ENCODE results near the gene MINK1. TPM values are rescaled to one million over a fixed set of nuclear protein-coding genes. Genes with fewer than 3 reads are reported as not detected.
"Not testable (repeated sequence)": the region's sequence is repeated elsewhere in the genome, so short reads cannot be mapped to it uniquely, and the experiment has no call there.

MINK1 gene
- total RNA-seq, 1 donor from 2014 or later, result 111 TPM

DNA sequence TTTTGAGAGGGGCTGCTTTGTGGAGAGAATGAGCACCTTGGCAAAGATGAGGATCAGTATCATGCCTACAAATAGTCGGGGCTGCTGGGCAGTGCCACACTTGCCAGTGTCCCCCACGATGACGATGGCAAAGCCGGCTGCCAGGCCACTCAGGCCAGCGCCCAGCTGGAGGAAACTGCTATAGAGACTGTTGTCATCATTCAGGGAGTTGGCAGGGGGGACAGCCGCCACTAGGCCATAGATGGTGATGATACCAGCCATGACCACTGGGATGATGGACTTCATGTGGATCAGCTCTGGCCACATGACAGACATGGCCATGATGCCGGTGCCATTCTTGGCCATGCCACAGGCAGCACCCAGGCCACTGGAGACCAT, 23.8 kb downstream of the MINK1 start:
- Mint-ChIP-seq H3K36me3 (peaks cover 26% of the 10 kb centered on the region), H3K9me3 (no peaks in the 10 kb centered on the region), H3K4me3 (peak overlapping the region; percentile 37), H3K27ac (peak overlapping the region; percentile 86), H3K27me3 (no peaks in the 10 kb centered on the region), H3K4me1 (ENCODE audit: unreplicated experiment) (peaks cover 53% of the 10 kb centered on the region)
- DNase-seq (ENCODE audit: extremely low spot score, unreplicated experiment), result no peak
- TF ChIP-seq CTCF (conservative IDR thresholded peaks at IDR 0.05), result no peak

- not testable (repeated sequence) for DNase-seq (ENCODE audit: extremely low spot score, unreplicated experiment); H3K27me3 Mint-ChIP-seq; H3K4me3 Mint-ChIP-seq; H3K9me3 Mint-ChIP-seq
- H3K4me1 Mint-ChIP-seq (ENCODE audit: unreplicated experiment), result peaks cover 49% of the 10 kb centered on the region
- peaks cover 26% of the 10 kb centered on the region for H3K36me3 Mint-ChIP-seq
- peak overlapping the region; percentile 71 for H3K27ac Mint-ChIP-seq
Measured at GRCh38 chr17:4857347-4857746, 24.2 kb downstream of the MINK1 start.

- no peaks in the 10 kb centered on the region for H3K9me3 Mint-ChIP-seq
- H3K4me3 Mint-ChIP-seq, result peak overlapping the region; percentile 35
- peak overlapping the region; percentile 81 for H3K27ac Mint-ChIP-seq
- no peak for TF ChIP-seq CTCF (conservative IDR thresholded peaks at IDR 0.05)
- H3K4me1 Mint-ChIP-seq (ENCODE audit: unreplicated experiment), result peaks cover 47% of the 10 kb centered on the region
- no peak for DNase-seq (ENCODE audit: extremely low spot score, unreplicated experiment)
- no peaks in the 10 kb centered on the region for H3K27me3 Mint-ChIP-seq
- H3K36me3 Mint-ChIP-seq, result peaks cover 29% of the 10 kb centered on the region
Measured at GRCh38 chr17:4858068-4858881, 25.1 kb downstream of the MINK1 start.

- Mint-ChIP-seq H3K27ac (peak overlapping the region; percentile 81), H3K4me1 (ENCODE audit: unreplicated experiment) (peaks cover 45% of the 10 kb centered on the region), H3K9me3 (no peaks in the 10 kb centered on the region), H3K27me3 (no peaks in the 10 kb centered on the region), H3K4me3 (peak overlapping the region; percentile 35), H3K36me3 (peaks cover 30% of the 10 kb centered on the region)
- no peak for TF ChIP-seq CTCF (conservative IDR thresholded peaks at IDR 0.05)
- no peak for DNase-seq (ENCODE audit: extremely low spot score, unreplicated experiment)
Measured at GRCh38 chr17:4858882-4859260, 25.7 kb downstream of the MINK1 start.

GRCh38 chr17:4859816-4860625, 26.9 kb downstream of the MINK1 start:
- Mint-ChIP-seq H3K4me1 (ENCODE audit: unreplicated experiment) (peaks cover 36% of the 10 kb centered on the region), H3K36me3 (peaks cover 22% of the 10 kb centered on the region), H3K4me3 (peak overlapping the region; percentile 65), H3K9me3 (no peaks in the 10 kb centered on the region), H3K27me3 (no peaks in the 10 kb centered on the region), H3K27ac (peak overlapping the region; percentile 79)
- DNase-seq (ENCODE audit: extremely low spot score, unreplicated experiment), result no peak
- TF ChIP-seq CTCF (conservative IDR thresholded peaks at IDR 0.05), result no peak

DNA sequence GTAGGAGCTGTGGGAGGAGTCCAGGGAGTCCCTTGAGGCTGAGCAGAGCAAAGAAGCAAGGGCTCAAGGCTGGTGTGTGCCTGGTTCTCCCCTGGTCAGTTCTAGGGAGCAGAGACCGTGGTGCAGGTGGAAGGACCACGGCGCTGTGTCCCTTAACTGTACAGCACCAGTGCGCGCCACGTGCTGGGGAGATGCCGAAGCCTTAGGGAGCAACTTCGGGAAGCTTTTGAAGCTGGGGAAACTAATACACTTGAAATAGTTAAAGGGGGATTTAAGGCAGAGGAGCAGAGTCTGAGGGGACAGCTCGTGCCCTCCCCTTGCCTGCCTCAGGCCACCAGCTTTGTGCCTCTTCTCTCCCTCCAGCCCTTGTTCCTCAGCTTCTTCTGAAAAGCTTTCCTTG, 27.5 kb downstream of the MINK1 start:
- no peak for TF ChIP-seq CTCF (conservative IDR thresholded peaks at IDR 0.05)
- Mint-ChIP-seq H3K9me3 (no peaks in the 10 kb centered on the region), H3K4me3 (peak overlapping the region; percentile 65), H3K36me3 (peaks cover 22% of the 10 kb centered on the region), H3K27ac (peak overlapping the region; percentile 79), H3K4me1 (ENCODE audit: unreplicated experiment) (peaks cover 36% of the 10 kb centered on the region), H3K27me3 (no peaks in the 10 kb centered on the region)
- DNase-seq (ENCODE audit: extremely low spot score, unreplicated experiment), result no peak

Data from type B pancreatic cell (in vitro differentiated cells).